HG03378 (cell line): ENCODE measurements around the gene C1QL1.

Experiments
- ATAC-seq: cut with Tn5 transposase; IDR thresholded peaks from one replicate; pipeline ENCODE4 v1.9.1; 2021; ENCODE audit warnings: mild to moderate bottlenecking, moderate library complexity; ENCODE audit not compliant: unreplicated experiment

C1QL1 gene

DNA sequence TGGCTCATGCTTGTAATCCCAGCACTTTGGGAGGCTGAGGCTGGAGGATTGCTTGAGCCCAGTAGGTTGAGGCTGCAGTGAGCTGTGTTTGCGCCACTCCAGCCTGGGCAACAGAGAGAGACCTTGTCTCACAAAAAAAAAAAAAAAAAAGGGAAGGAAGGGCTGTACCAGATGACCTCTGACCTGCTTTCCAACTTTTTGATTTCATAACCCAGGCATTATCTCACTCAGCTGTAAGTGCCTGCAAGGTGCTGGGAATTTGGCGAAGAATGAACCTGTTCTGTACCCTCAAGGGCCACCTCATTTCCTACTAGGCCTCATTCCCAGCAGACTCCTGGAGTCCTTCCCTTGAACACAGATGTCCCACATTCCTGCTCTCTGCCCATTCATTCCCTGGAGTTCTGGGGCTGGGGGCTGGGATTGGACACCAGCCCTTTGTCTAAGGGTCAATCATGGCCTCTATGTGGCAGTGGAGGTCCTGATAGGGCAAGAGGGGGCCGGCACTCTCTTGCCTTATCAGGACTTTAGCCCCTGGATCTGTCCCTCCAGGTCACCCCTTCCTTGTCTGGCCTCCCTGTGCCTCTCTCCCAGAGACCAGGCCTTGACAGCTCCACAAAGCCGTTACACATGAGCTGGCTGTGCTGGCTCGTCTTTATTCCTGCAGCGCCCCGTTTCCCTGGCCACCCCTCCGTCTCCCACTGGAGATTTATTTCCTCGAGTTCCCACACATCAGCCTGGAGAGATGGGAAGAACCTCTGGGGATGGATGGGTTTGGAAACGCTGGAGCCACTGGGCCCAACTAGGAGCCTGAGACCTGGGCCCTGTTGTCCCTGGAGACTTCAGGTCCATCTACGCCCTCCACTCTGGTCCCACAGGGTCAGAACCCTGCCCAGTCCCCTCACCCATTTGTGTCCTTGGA, 52.0 kb downstream of the C1QL1 start:
- ATAC-seq, result no peak

DNA sequence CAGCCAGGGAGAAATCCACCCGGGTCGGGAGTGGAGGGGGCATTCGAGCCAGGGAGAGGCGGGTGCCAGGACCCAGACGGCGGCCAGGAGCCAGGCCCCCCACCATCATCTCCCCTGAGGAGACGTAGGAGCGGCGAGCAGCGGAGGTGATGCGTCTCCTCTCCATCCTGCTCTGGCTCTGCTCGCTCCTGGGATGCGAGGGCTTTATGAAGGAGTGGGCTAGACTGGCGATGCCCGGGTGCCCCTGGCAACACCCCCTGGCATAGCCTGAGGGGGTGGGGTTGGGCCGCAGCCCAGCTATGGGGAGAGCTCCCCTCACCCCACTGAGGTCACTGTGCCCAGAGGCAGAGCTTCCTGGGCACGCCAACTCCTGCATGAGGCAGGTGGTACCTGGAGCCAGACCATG, 52.8 kb downstream of the C1QL1 start, which contains the start of gene GFAP:
TSS of gene GFAP (minus strand) at position 180 of the 406 bp plus-strand sequence. CDS start at position 166, 14 bp downstream.
- ATAC-seq, result no peak

DNA sequence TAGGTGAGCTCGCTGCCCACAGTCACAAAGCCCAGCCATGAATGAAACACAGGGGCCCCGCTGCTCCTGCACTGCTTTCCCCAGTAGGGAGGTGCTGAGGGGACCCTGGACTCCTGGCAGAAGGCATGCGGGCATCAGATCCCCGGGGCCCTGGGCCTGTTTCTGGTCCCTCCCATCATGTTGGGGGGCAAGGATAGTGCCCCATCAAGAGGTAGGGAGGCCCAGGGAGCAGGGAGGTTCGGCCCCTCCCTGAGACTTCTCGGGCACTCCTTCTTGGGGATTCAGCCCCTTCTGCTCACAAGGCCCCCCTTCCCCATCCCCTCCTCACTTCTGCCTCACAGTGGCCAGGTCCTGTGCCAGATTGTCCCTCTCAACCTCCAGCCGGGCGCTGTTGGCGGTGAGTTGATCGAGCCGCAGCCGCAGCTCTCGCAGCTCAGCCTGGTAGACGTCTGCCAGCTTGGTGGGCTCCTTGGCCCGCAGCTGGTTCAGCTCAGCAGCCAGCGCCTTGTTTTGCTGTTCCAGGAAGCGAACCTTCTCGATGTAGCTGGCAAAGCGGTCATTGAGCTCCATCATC, 53.3 kb downstream of the C1QL1 start:
- ATAC-seq, result no peak

- no peak for ATAC-seq
Observed at GRCh38 chr17:44914148-44914547, 54.0 kb downstream of the C1QL1 start.

DNA sequence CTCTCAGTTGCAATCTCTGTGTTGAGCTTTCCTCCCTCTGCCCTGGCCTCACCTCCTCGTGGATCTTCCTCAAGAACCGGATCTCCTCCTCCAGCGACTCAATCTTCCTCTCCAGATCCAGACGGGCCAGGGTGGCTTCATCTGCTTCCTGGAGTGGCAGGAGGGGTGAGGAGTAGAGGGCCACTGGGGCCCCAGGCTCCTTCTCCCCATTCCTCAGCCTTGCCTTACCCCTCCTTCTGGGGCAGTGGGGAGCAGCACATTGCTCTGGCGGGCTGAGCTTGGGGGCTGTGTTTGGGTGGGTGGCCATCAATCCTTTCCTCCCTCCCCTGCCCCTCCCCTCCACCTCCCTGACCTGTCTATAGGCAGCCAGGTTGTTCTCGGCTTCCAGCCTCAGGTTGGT, 54.4 kb downstream of the C1QL1 start:
- ATAC-seq, result no peak

- no peak for ATAC-seq
Observed at GRCh38 chr17:44912763-44913544, 55.1 kb downstream of the C1QL1 start.

DNA sequence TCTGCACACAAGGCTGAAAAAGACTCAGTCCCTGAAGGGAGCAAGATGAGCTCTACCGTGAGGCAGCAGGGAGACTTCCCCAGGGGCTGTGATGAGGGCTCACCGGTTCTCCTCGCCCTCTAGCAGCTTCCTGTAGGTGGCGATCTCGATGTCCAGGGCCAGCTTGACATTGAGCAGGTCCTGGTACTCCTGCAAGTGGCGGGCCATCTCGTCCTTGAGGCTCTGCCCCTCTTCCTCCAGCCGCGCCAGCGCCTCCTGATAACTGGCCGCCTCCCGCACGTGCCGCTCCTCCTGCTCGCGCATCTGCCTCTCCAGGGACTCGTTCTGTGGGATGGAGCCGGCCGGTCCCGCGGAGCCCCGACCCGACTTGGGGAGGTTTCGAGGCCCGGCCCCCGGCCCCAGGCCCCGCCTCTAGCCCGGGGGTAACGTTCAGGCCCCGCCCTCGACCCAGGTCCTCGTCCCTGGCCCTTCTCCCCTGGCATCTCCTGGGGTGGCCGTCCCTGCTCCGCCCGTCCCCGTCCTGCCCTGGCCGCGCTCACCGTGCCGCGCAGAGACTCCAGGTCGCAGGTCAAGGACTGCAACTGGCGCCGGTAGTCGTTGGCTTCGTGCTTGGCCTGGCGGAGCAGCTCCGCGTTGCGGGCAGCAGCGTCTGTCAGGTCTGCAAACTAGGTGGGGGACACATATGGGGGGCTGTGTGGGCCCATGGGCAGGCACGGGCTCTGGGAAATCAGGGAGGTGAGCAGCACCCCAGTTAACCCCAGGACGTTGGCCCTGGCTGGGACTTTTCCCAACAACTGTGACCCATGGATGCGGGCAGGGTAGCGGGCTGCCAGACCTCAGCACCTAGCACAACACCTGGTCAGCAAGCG, 56.7 kb downstream of the C1QL1 start:
- ATAC-seq, result no peak

GRCh38 chr17:44910231-44911106, 57.6 kb downstream of the C1QL1 start:
- ATAC-seq, result no peak
